COLO668 (cell line): Measurements from ENCODE around the gene TMEM88.

ENCODE experiments used
- DNase-seq: peaks from one replicate; lab custom pipeline; 2025; ENCODE audit not compliant: unreplicated experiment; lab: John Stamatoyannopoulos, UW

TMEM88 gene

DNA sequence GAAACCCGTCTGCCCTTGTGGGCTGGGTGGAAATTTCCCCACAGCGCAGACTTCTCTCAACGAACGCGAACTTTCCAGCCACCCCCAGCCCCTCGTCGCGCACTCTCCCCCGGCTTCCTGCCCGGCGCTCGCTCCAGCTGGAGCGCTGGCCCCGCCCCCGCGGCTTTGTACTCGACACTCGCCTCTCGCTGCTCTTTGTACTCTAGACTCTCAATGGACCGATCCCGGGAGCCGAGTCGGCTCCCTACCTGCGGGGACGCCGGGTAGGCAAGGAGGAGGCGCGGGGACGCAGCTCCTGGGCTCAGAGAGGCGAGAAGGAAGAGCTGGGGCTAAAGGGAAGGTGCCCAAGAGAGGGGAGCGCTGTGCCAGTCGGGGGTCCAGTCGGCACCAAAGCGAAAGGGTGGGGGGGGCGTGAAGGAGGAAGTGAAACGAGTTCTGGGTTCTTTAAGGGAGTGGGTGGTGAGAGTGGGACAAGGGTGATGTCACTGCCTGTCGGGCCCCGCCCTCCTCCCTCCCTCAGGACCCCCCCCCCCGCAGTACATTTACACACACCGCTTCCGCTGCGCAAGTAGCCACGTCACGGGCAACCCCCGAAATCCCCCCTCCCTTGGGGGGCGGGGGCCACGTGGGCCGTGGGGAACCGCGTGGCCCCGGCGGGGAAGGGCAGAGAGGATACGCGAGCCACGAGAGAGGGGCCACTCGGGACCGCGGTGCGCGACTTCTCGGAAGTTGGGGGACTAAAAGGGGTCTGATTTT, 11.2 kb upstream of the TMEM88 start:
- peak; percentile 87 for DNase-seq

DNA sequence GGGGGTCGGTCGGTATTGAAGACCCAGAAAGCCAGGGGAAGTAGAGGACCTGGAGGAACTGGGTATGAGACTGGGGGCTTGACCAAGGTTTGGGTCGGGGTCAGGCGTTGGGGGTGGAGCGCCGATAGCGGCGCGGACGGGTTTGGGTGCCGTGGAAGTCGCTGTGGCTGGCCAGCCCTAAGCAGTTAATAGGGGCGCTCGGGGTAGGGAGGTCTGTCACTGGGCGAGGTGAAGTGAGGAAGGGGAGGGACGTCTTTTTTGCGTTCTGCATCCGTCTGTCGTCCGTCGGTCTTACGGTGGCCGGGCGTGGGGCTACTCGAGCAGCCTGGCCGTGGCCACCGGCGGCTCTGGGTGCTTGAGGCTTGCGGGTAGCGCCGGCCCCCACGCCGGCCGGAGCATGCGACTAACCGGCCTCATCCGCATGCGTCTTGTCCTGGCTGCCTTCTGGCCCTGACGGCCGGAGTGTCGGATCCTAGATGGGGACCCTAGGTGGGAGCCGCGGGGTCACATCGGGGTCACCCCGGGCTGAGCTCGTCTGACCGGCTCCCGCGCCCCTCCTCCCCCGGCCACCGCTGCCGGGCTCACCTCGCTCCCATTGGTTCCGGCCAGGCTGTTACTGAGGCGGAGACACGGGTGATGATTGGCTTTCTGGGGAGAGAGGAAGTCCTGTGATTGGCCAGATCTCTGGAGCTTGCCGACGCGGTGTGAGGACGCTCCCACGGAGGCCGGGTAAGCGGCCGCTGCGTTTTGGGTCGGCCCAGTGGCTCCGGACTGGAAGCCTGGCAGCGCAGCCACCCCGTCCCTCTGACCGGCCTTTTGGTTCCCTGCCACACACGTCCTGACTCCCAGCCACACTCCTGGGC, 10.3 kb upstream of the TMEM88 start:
- peak; percentile 81 for DNase-seq

DNA sequence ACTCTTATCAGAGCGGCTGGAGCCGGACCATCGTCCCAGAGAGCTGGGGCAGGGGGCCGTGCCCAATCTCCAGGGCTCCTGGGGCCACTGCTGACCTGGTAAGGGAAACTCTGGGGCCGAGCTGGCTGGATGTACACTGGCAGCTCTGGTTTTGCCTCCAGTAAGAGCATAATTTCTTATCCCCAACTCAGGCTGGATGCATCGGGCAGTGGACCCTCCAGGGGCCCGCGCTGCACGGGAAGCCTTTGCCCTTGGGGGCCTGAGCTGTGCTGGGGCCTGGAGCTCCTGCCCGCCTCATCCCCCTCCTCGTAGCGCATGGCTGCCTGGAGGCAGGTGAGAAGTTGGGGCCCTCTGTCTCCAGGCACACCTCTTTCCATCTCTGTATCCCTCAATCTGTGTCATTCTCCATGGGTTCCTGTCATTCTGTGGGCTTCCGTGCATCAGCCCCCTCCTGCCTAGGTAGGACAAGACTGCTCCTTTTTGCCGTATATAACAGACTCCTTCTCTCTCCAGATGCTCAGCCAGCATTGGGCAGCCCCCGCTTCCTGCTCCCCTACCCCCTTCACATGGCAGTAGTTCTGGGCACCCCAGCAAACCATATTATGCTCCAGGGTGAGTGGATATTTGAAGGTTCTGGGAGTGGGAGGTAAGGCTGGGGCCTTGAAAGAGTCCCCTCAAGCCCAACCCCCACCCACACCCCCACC, 9.4 kb upstream of the TMEM88 start:
- no peak for DNase-seq

DNA sequence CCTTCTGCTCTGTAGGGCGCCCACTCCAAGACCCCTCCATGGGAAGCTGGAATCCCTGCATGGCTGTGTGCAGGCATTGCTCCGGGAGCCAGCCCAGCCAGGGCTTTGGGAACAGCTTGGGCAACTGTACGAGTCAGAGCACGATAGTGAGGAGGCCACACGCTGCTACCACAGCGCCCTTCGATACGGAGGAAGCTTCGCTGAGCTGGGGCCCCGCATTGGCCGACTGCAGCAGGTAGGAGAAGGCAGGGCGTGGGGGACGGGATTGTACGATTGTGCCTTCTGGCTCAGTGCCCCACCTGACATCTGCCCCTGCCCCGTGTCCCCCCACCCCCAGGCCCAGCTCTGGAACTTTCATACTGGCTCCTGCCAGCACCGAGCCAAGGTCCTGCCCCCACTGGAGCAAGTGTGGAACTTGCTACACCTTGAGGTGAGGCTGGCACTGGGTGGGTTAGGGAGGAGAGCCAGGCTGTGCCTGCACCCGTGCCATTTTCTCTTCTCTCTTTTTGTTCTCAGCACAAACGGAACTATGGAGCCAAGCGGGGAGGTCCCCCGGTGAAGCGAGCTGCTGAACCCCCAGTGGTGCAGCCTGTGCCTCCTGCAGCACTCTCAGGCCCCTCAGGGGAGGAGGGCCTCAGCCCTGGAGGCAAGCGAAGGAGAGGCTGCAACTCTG, 8.7 kb upstream of the TMEM88 start:
- no peak for DNase-seq

DNA sequence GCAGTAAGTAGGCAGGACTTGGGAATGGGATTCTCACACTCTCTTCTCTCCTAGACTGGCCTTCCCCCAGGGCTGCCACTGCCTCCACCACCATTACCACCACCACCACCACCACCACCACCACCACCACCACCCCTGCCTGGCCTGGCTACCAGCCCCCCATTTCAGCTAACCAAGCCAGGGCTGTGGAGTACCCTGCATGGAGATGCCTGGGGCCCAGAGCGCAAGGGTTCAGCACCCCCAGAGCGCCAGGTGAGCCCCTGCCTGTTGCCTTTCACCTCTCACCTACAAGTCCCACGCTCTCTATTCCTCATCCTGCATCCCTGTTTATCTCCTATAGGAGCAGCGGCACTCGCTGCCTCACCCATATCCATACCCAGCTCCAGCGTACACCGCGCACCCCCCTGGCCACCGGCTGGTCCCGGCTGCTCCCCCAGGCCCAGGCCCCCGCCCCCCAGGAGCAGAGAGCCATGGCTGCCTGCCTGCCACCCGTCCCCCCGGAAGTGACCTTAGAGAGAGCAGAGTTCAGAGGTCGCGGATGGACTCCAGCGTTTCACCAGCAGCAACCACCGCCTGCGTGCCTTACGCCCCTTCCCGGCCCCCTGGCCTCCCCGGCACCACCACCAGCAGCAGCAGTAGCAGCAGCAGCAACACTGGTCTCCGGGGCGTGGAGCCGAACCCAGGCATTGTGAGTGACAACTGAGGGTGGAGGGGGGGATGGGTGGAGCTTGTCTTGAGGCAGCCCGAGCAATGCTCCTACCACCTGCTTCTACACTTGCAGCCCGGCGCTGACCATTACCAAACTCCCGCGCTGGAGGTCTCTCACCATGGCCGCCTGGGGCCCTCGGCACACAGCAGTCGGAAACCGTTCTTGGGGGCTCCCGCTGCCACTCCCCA, 7.9 kb upstream of the TMEM88 start:
- DNase-seq = no peak

DNA sequence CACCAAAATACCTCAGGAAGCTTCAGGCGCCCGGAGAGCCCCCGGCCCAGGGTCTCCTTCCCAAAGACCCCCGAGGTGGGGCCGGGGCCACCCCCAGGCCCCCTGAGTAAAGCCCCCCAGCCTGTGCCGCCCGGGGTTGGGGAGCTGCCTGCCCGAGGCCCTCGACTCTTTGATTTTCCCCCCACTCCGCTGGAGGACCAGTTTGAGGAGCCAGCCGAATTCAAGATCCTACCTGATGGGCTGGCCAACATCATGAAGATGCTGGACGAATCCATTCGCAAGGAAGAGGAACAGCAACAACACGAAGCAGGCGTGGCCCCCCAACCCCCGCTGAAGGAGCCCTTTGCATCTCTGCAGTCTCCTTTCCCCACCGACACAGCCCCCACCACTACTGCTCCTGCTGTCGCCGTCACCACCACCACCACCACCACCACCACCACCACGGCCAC, 6.7 kb upstream of the TMEM88 start:
- no peak for DNase-seq

DNA sequence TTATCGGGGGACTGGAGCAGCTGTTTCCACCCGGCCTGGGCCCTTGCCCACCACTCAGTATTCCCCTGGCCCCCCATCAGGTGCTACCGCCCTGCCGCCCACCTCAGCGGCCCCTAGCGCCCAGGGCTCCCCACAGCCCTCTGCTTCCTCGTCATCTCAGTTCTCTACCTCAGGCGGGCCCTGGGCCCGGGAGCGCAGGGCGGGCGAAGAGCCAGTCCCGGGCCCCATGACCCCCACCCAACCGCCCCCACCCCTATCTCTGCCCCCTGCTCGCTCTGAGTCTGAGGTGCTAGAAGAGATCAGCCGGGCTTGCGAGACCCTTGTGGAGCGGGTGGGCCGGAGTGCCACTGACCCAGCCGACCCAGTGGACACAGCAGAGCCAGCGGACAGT, 6.1 kb upstream of the TMEM88 start:
- DNase-seq = no peak

DNA sequence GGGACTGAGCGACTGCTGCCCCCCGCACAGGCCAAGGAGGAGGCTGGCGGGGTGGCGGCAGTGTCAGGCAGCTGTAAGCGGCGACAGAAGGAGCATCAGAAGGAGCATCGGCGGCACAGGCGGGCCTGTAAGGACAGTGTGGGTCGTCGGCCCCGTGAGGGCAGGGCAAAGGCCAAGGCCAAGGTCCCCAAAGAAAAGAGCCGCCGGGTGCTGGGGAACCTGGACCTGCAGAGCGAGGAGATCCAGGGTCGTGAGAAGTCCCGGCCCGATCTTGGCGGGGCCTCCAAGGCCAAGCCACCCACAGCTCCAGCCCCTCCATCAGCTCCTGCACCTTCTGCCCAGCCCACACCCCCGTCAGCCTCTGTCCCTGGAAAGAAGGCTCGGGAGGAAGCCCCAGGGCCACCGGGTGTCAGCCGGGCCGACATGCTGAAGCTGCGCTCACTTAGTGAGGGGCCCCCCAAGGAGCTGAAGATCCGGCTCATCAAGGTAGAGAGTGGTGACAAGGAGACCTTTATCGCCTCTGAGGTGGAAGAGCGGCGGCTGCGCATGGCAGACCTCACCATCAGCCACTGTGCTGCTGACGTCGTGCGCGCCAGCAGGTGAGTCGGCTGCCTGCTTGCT, 5.6 kb upstream of the TMEM88 start:
- no peak for DNase-seq

DNA sequence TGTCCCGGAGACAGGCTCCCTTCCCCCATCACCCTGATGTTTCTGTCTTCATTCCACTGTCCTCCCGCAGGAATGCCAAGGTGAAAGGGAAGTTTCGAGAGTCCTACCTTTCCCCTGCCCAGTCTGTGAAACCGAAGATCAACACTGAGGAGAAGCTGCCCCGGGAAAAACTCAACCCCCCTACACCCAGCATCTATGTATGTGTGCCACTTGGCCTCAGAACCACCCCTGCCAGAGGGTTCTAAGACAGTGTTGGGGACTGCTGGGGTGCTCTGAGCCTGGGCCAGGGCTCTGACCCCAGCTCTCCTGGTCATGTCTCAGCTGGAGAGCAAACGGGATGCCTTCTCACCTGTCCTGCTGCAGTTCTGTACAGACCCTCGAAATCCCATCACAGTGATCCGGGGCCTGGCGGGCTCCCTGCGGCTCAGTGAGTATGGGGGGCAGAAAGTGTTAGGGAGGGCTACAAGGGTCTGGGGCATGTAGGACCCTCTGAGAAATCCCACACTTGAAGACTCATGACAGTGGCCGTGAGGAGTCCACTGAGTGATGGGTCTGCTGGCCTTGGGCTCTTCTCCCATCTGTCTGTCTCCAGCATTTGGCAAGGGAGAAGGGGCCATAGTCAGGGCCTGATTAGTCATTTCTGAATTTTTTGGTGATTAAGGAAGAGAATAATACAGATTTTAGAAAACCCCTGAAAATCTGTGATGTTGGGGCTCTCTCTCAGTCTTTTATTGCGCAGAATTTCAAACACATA, 4.9 kb upstream of the TMEM88 start:
- no peak for DNase-seq

DNA sequence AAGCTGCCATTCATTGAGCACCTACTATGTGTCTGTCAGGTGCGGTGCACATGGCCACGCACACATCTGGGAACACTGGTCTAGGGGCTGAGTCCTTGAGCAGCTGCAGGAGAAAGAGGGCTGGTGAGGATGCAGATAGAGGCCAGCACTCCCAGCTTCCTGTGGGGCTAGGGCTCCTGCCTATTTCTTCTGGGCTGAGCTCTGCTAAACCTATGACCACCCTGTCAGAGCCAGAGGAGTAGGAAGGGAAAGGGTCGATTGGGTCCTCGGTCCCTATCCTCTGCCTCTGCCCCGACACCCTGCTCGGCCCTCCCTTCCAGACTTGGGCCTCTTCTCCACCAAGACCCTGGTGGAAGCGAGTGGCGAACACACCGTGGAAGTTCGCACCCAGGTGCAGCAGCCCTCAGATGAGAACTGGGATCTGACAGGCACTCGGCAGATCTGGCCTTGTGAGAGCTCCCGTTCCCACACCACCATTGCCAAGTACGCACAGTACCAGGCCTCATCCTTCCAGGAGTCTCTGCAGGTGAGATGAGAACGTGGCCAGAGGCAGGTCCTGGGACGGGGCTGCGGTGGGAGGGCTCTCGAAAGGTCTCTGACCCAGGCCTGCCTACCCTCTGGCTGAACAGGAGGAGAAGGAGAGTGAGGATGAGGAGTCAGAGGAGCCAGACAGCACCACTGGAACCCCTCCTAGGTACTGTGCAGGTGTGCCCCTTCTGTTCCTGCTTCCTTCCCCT, 4.0 kb upstream of the TMEM88 start:
- DNase-seq = no peak

DNA sequence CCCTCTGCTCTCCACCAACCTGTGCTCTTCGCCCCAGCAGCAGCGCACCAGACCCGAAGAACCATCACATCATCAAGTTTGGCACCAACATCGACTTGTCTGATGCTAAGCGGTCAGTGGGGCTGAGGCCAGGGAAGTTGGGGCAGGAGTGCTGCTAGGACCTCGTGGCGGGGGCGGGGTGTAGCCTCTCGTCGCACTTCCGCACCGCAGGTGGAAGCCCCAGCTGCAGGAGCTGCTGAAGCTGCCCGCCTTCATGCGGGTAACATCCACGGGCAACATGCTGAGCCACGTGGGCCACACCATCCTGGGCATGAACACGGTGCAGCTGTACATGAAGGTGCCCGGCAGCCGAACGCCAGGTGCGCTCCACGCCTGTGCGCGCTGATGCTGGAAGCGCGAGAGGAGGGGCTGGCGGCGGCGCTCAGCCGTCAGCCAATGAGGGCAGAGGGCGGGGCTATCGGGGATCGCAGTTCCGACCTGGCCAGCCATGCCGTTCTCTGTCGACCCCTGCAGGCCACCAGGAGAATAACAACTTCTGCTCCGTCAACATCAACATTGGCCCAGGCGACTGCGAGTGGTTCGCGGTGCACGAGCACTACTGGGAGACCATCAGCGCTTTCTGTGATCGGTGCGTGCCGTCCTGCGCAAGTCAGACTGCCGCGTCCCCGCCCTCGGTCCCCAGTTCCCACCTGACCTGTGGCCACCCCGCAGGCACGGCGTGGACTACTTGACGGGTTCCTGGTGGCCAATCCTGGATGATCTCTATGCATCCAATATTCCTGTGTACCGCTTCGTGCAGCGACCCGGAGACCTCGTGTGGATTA, 3.2 kb upstream of the TMEM88 start:
- peak; percentile 93 for DNase-seq

DNA sequence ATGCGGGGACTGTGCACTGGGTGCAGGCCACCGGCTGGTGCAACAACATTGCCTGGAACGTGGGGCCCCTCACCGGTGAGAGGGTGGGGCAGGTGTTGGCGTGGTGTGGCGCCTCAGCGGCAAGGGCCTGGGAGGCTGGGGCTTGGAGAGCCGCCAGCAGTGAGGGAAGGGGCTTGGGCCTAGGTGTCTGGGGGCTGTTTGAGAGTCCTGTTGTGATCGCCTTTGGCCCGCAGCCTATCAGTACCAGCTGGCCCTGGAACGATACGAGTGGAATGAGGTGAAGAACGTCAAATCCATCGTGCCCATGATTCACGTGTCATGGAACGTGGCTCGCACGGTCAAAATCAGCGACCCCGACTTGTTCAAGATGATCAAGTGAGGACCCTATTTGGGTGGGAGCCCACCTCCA, 2.6 kb upstream of the TMEM88 start:
- DNase-seq = no peak

DNA sequence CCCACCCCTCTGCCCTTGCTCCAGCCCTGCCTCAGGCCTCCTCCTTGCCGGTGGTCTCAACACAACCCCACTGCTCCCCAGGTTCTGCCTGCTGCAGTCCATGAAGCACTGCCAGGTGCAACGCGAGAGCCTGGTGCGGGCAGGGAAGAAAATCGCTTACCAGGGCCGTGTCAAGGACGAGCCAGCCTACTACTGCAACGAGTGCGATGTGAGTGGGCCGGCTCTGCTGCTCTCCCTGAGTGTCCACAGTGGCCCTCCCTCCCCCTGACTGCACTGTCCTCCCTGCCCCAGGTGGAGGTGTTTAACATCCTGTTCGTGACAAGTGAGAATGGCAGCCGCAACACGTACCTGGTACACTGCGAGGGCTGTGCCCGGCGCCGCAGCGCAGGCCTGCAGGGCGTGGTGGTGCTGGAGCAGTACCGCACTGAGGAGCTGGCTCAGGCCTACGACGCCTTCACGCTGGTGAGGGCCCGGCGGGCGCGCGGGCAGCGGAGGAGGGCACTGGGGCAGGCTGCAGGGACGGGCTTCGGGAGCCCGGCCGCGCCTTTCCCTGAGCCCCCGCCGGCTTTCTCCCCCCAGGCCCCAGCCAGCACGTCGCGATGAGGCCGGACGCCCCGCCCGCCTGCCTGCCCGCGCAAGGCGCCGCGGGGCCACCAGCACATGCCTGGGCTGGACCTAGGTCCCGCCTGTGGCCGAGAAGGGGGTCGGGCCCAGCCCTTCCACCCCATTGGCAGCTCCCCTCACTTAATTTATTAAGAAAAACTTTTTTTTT, 1.8 kb upstream of the TMEM88 start:
- no peak for DNase-seq

DNA sequence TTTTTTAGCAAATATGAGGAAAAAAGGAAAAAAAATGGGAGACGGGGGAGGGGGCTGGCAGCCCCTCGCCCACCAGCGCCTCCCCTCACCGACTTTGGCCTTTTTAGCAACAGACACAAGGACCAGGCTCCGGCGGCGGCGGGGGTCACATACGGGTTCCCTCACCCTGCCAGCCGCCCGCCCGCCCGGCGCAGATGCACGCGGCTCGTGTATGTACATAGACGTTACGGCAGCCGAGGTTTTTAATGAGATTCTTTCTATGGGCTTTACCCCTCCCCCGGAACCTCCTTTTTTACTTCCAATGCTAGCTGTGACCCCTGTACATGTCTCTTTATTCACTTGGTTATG, 1.2 kb upstream of the TMEM88 start:
- DNase-seq = no peak

DNA sequence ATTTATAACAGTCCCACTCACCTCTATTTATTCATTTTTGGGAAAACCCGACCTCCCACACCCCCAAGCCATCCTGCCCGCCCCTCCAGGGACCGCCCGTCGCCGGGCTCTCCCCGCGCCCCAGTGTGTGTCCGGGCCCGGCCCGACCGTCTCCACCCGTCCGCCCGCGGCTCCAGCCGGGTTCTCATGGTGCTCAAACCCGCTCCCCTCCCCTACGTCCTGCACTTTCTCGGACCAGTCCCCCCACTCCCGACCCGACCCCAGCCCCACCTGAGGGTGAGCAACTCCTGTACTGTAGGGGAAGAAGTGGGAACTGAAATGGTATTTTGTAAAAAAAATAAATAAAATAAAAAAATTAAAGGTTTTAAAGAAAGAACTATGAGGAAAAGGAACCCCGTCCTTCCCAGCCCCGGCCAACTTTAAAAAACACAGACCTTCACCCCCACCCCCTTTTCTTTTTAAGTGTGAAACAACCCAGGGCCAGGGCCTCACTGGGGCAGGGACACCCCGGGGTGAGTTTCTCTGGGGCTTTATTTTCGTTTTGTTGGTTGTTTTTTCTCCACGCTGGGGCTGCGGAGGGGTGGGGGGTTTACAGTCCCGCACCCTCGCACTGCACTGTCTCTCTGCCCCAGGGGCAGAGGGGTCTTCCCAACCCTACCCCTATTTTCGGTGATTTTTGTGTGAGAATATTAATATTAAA, 638 bp upstream of the TMEM88 start:
- DNase-seq = no peak

DNA sequence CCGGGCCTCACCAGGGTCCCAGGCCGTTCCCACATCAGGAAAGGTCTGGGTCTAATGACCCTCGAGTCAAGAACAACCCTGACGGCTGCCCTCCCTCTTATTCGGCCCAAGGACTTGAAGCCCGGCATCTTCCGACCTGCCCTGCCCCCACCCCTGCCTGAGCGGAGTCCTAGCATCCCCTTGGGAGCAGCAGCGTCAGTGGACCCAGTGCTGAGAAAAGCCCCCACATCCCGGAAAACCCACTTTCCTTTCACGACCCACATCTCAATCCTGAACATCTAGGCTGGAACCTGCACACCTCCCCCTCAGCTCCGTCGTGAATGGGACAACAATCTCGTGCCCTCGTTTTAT, 769 bp downstream of the TMEM88 start:
- DNase-seq = no peak
